PC-9 (cell line): Measurements from ENCODE around the gene C19orf25.

Experiments
- EZH2 ChIP-seq: fragments of 200-600 bp; sonication (generic); IDR thresholded peaks from 2 replicates; pipeline ENCODE4 v1.8.0; 2017; ENCODE audit warnings: antibody characterized with exemption, low read depth
- TF ChIP-seq, protein P1 (sequence below): fragments of 200-600 bp; sonication (generic); conservative IDR thresholded peaks from 2 replicates; pipeline ENCODE4 v1.6.1; 2017; ENCODE audit warnings: mixed run types, antibody characterized with exemption, mild to moderate bottlenecking, moderate library complexity

- TF ChIP-seq, protein P1, sequence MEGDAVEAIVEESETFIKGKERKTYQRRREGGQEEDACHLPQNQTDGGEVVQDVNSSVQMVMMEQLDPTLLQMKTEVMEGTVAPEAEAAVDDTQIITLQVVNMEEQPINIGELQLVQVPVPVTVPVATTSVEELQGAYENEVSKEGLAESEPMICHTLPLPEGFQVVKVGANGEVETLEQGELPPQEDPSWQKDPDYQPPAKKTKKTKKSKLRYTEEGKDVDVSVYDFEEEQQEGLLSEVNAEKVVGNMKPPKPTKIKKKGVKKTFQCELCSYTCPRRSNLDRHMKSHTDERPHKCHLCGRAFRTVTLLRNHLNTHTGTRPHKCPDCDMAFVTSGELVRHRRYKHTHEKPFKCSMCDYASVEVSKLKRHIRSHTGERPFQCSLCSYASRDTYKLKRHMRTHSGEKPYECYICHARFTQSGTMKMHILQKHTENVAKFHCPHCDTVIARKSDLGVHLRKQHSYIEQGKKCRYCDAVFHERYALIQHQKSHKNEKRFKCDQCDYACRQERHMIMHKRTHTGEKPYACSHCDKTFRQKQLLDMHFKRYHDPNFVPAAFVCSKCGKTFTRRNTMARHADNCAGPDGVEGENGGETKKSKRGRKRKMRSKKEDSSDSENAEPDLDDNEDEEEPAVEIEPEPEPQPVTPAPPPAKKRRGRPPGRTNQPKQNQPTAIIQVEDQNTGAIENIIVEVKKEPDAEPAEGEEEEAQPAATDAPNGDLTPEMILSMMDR = no peak
- TF ChIP-seq EZH2 = no peak
These were observed 9.0 kb downstream of the C19orf25 start for GRCh38 chr19:1470055-1470304.
